AG09309 (cell line): Measurements from ENCODE around the gene VOPP1.

Experiments
- DNase-seq: peaks from one replicate; pipeline ENCODE4 v3.0.0-alpha.2; 2010; ENCODE audit warnings: low read depth
- H3K4me3 ChIP-seq: 2 replicates; pipeline ENCODE4 v1.5.1; 2011; ENCODE audit warnings: mild to moderate bottlenecking, low read depth, low read length, moderate library complexity; ENCODE audit not compliant: control insufficient read depth
- TF ChIP-seq, protein P1 (sequence below): IDR thresholded peaks from 2 replicates; pipeline ENCODE4 v1.5.1; 2011; ENCODE audit warnings: mild to moderate bottlenecking, low read depth, low read length, inconsistent platforms; ENCODE audit not compliant: insufficient read depth, control insufficient read depth; ENCODE audit errors: missing control alignments

Gene VOPP1

DNA sequence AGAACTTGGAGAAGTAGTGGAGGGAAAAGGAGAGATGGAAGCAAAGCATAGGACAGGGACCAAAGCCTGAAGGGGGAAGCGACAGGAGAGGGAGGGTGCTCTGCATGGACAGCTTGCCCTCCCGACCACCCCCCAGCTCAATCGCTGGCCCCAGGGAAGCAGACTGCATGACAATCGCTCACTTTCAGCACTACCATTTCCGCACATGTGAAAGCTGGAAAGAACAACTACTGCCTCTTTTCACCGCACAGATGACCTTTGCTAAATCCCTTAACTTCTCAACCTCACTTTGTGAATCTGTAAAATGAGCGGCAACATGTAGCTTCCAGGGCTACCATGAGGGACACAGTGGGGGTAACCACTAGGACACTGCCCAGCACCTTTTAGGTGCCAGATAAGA lies 17.1 kb downstream of the VOPP1 start:
- TF ChIP-seq, protein P1, sequence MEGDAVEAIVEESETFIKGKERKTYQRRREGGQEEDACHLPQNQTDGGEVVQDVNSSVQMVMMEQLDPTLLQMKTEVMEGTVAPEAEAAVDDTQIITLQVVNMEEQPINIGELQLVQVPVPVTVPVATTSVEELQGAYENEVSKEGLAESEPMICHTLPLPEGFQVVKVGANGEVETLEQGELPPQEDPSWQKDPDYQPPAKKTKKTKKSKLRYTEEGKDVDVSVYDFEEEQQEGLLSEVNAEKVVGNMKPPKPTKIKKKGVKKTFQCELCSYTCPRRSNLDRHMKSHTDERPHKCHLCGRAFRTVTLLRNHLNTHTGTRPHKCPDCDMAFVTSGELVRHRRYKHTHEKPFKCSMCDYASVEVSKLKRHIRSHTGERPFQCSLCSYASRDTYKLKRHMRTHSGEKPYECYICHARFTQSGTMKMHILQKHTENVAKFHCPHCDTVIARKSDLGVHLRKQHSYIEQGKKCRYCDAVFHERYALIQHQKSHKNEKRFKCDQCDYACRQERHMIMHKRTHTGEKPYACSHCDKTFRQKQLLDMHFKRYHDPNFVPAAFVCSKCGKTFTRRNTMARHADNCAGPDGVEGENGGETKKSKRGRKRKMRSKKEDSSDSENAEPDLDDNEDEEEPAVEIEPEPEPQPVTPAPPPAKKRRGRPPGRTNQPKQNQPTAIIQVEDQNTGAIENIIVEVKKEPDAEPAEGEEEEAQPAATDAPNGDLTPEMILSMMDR = no peak
- H3K4me3 ChIP-seq = no peak overlapping the region
- no peak for DNase-seq

DNA sequence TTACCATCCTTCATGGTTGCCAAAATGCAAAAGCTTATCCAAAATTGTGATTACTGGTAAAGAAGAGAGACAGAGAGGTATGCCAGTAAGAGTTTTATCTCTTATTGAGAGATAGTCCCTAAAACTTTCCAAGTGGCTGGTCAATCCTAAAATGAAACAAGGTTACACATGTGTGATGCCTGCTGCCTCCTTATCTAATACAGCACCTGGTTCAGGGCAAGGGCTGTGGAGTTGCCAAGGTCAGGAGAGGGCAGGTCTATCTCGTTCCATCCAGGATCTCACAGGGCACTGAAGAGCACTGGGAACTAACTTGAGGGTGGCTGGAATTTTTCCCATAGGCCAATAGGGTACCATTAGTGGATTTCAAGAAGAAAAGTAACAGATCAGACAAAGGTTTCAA lies 18.3 kb downstream of the VOPP1 start:
- TF ChIP-seq, protein P1 = no peak
- no peak for DNase-seq
- no peak overlapping the region for H3K4me3 ChIP-seq

DNA sequence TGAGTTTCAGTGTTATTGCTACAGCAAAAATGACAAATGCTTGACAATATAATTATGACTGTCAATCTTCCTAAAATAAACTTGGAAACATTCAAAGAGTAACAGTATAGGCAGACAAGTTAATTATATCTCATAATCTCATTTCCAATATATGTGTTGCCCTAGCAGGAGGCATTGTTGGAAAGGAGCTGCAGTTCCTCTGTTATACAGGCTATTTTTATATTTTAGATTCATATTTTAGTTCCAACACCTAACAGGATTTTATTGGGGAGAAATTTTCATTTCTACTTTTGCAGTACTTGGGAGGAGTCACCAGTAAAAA lies 19.3 kb downstream of the VOPP1 start:
- TF ChIP-seq, protein P1 = no peak
- H3K4me3 ChIP-seq = no peak overlapping the region
- DNase-seq = no peak

DNA sequence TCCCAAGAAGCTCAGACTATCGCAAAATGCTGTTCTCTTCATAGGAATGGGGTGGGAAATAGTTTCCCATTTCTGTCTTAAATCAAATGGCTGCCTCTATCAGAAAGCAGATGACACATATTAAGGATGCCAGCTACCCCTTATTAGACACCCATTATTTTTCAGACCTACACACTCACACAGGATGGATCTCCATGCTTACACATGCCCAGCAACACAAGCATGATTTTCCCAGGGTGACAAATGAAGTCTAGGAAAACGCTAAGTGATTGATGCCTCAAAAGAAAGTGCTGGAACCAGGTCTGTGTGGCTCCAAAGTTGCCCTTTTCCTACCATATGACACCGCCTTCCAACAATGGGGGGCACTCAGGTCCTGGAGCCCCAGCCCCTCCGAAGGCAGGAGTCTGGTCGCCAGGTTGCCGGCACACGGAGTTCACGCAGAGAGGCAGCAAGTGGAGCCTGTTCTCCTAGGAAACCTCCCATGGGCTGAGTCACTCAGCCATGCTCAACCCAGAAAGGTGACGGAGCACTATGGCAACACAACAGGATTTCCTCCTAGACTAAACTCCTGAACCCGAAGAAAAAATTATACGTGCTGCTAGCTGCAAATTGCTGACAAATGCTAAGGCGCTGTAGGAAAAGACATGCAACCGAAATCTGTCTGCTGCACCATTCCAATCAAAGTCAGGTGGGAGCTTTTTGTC lies 19.8 kb downstream of the VOPP1 start:
- H3K4me3 ChIP-seq = no peak overlapping the region
- DNase-seq = no peak

DNA sequence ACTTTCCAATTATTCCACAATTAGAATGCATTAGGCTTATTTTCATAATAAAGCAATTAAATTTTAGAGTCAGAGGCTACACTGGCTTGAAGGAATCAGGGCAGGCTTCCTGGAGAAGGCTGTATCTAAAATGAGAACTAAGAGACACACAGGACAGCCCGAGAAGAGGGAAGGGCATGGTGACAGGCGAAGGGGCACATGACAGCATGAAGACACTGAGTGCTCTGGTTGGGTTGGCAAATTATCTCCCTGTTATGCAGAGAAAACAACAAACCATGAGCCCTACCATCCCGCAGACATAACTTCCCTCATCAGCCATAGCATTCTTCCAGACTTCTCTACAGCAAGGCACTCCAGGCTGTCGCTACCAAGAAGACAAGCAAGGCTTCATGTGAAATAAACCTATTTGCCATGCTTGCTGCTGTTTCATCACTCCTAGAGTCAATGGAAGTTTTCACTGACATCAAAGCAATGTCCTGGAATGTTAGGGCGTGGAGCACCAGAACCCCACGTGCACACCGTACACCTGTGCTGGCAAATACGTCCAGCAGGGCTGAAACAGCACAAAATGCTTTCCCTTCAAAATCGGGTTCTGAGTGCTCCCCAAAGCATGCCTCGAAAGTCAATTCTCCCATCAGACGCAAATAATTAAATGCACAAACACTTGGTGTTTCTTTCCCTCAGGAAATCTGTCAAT lies 21.3 kb downstream of the VOPP1 start:
- TF ChIP-seq, protein P1 = no peak
- no peak overlapping the region for H3K4me3 ChIP-seq
- DNase-seq = no peak

More for the DNA sequence above, 19.8 kb downstream of the VOPP1 start:
- TF ChIP-seq, protein P1 = no peak

DNA sequence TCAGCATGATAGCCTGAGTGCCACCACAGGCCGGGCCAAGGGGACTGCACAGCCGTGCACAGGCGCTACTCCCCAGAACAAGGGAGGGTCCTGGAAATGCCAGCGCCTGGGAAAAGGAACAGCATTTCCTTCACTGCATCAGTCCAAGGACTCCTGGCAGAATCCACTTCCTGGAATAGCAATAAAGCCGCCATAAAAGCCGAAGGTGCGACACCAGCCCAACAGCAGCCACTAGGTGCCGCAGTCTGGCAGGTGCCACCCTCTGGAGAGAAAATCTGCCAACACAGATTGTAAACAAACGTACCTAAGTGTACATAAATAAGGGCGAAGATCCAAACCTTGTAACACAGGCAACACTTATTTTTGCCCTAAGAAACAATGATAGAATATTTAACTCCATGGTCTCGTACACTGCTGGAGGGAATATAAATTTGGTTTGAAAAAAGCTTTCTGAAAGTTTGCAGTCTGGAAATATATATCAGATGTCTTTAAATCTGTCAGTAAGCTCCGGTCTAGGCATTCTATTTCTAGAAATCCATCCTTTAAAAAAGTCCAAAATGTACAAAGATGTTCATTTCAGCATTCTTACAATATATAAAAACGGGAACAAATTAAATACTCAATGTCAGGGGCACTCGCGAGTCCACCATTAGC lies 22.2 kb downstream of the VOPP1 start:
- no peak overlapping the region for H3K4me3 ChIP-seq
- TF ChIP-seq, protein P1 = no peak
- no peak for DNase-seq
